ENCODE measurements around the gene ALK.

DNA sequence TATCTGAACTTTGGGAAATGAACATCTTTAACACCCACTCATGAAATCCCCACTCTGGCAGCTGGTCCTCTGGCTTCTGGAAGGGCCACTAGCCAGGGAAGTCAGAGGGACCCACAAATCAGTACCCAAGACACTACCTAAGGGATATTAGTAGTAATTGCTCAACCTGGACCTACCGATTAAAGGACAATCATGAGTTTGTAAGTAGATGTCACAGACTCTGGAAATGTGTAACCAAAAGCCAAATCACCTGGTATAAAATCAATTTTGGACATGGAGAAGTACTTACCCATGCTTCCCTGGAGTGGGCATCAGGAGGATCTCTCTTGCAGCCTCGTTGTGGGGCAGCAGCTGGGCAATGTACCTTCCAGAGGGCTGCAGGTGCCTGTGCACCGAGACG lies 389.8 kb downstream of the ALK start:
- TF ChIP-seq, protein P1, sequence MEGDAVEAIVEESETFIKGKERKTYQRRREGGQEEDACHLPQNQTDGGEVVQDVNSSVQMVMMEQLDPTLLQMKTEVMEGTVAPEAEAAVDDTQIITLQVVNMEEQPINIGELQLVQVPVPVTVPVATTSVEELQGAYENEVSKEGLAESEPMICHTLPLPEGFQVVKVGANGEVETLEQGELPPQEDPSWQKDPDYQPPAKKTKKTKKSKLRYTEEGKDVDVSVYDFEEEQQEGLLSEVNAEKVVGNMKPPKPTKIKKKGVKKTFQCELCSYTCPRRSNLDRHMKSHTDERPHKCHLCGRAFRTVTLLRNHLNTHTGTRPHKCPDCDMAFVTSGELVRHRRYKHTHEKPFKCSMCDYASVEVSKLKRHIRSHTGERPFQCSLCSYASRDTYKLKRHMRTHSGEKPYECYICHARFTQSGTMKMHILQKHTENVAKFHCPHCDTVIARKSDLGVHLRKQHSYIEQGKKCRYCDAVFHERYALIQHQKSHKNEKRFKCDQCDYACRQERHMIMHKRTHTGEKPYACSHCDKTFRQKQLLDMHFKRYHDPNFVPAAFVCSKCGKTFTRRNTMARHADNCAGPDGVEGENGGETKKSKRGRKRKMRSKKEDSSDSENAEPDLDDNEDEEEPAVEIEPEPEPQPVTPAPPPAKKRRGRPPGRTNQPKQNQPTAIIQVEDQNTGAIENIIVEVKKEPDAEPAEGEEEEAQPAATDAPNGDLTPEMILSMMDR (IDR thresholded peaks at IDR 0.05; ENCODE audit: low read length), result no peak
- no peak for TF ChIP-seq EZH2 (optimal IDR thresholded peaks at IDR 0.05; ENCODE audit: low read depth, low read length)
- no peak for TF ChIP-seq EZH2phosphoT487 (IDR thresholded peaks at IDR 0.05; ENCODE audit: low read length)
